Superior temporal gyrus (tissue), 1 donor: ENCODE data around the gene C3orf38.
"Not testable (repeated sequence)": the region's sequence is repeated elsewhere in the genome, so short reads cannot be mapped to it uniquely, and the experiment has no call there.

Experiments
- DNase-seq: peaks from one replicate; pipeline ENCODE4 v3.0.0-alpha.2; 2016; ENCODE audit errors: extremely low spot score

Gene C3orf38

GRCh38 chr3:88149509-88150362 is at the start of gene C3orf38:
TSS of gene C3orf38 (plus strand) at chr3:88149959. CDS start at chr3:88150053, 94 bp downstream.
- peak; percentile 98 for DNase-seq

- DNase-seq = no peak
These were observed 48.6 kb upstream of the C3orf38 start for GRCh38 chr3:88101142-88101541.

- DNase-seq = no peak
These were observed 44.4 kb upstream of the C3orf38 start for GRCh38 chr3:88105325-88105724.

DNA sequence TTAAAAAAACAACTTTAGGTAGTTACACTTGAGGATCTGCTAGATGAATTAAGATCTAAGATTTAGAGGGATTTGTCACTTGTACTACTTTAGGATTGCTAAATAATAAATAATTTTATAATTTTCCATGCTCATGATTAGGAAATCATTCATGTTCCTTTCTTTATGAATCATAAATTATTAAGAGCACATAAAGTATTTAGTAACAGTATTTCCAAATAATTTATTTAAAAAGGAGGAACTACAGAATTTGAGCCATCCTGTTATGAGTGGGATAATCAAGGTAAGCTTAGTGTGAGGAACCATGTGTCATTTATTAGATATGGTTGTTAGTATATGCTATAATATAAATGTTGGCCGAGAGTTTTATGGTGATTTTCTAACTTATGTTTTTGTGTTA is 37.5 kb upstream of the C3orf38 start:
- no peak for DNase-seq

DNA sequence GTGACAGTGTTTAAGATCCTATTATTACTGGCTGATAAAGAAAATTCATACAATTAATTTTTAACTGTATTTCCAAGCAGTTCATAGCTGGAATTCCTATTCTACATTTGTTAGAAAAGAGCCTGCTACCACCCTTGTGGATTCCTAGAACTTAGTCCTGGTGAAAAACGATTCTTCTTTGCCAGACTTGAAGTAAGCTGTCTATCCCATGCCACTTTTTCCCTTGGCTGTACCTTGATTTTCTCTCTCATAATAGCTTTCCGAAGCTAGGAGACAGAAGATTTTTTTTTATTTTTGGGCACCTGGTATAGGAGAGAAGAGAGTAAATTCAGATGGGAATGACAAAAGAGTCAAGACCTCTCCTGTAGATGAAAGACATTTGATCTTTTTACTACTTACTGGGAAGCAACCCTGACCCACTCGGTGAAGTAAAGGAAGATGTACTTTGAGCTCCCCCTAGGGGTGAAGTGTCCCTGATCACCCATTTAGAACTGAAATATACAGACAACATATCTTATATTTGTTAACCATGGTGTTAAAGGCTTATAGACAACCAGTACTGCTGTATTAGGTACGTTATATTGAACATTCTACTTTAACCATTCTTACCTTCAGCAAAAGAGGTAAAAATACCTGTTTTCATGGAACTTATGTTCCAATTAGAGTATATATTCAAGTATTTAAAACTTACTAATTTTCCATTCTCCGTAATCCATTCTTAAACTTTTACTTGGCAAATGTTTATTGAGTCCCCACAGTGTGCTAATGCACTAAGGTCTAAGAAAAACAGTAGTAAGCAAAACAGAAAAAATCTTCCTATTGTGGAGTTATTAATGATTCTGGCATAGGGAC is 36.2 kb upstream of the C3orf38 start:
- DNase-seq = peak; percentile 92

DNA sequence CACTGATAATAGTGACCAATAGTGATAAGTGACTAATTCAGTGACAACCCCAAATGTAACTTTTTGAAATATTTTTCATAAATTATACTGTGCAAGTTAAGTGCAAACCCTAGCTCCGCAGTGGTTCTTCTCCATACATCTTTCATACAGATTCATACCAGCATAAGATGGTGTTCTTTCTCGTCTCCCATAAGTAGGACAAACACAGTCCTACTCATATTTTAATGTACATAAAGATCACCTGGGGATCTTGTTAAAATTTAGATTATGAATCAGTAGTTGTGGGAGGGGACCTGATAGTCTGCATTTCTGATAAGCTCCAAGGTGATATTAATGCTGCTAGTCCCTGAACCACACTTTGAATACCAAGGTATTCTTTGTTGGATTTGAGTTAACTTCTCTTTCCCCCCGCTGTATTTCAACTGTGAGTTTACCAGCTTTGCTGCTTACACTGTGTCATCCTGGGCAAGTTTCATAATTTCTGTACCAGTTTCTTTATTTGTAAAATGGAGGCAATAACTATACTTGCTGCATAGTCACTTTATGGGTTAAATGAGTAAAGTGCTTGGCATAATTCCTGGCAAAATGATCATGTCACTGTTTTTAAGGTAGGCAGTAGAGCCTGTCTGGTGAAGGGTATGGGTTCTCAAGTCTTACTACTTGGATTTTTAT is 34.7 kb upstream of the C3orf38 start:
- no peak for DNase-seq

DNA sequence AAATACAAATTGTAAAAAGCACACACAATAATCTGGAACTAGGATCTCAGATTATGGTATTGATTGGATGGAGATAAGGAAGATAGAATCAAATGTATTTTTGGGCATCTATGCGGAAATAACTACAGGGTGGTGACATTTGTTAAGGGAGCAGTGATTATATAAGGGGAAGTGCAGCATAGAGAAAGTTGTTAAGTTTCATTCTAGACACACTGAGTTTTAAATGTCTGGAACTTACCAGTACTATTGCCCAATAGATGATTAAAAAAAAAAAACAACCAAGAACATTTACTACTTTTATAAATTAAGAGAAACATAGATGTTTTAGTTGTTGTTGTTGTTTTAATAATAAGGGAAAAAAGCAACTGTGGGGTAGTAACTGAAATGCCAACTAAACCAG is 32.1 kb upstream of the C3orf38 start:
- DNase-seq = no peak

GRCh38 chr3:88118603-88119002 is 31.2 kb upstream of the C3orf38 start:
- not testable (repeated sequence) for DNase-seq

DNA sequence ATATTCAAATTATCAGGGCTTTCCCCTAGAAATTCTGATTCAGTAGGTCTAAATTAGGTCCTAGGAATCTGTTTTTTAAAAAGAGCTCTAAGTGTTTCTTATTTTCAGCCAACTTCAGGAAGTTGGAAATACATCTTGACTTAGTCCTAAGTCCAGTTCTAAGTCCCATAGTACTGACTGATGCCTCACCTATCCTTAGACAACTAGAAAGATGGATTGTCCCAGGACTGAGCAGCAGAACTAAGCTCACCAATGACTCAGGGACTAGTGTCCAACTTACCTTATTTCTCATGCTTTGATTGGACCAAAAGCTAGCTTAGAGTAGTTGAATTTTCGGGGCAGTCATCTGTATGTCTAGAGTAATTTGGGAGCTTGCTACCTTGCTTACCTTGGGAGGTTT is 26.2 kb upstream of the C3orf38 start:
- DNase-seq = no peak

GRCh38 chr3:88131695-88132094 is 18.1 kb upstream of the C3orf38 start:
- no peak for DNase-seq

DNA sequence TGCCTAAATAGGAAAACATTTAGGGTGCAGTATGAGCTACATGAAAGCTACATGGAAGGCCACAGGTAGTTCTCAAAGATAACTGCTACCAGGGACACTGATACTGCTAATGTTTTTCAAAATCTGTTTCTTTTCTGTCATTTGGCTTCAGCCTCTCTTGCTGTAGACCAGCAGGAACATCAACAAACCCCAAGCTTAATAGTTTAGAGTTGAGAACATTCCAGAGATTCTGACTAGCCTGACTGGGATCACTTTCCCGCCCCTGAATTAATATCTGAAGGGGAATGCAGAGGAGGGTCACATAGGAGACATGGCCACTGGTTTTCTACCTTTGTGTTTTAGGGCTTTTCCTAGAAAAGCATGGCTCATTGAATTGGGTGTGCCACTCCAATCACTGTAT is 16.9 kb upstream of the C3orf38 start:
- DNase-seq = no peak

- DNase-seq = no peak
These were observed 16.0 kb upstream of the C3orf38 start for GRCh38 chr3:88133711-88134263.

- no peak for DNase-seq
These were observed 11.9 kb upstream of the C3orf38 start for GRCh38 chr3:88137836-88138235.

GRCh38 chr3:88141458-88142083 is 8.2 kb upstream of the C3orf38 start:
- DNase-seq = no peak

DNA sequence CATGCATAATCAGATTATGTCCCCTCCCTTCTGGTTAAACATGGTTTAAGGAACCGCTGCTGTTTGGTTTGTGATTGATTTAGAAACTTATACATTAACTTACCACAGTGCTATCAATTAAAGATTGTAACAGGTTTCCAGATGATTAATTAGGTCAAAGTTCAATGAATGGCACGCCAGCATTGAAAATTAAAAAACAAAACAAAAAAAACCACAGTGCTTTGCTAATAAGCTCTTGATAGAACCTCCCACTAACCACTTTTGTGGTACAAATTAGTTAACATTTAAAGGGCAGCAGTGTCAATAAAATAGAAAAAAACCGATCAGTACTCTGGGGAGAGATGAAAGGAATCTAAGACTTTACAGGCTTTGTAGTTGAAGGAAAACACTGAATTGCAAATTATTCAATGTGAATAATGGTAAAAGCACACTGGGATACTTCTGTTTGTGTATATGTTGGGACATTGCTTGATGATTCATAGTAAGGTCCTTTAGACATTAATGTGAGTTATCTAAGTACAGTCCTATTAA is 7.6 kb upstream of the C3orf38 start:
- DNase-seq = no peak

DNA sequence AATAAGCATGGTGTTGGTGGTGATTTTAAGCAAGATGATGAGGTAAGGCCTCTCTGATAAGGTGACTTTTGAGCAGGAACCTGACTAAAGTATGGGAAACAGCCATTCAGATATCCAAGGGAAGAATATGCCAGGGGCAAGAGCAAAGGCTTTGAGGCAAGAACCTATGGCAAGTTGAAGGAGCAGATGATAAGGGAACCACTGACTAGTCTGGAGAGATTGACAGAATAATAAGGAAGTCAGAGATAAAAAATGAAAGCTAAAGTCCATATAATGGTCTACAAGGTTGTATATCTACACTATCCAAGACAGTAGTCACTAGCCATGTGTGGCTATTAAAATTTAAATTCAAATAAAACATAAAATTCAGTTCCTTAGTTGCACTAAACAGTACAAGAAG is 2.5 kb upstream of the C3orf38 start:
- no peak for DNase-seq

GRCh38 chr3:88148651-88149050 is 1.1 kb upstream of the C3orf38 start:
- DNase-seq = no peak

DNA sequence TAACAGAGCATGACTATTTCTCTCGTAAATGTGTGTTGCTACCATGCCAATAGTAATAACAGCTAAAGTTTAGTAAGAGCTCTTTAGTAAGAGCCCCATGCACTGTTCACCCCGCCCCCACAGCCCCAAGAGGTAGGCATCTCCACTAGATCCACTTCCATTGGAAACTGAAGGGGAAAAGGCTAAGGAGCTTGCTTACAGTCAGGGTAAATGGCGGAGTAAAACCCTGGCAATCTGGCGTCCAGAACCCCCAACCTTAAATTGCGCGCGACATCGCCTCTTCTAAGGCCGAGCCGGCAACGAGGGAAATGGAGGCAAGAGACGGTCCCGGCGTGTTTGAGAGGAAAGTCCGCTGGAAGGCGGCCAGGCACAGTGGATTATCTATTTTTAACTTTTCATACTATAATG is 654 bp upstream of the C3orf38 start:
- no peak for DNase-seq

GRCh38 chr3:88150371-88150770 is 612 bp downstream of the C3orf38 start:
- peak; percentile 61 for DNase-seq

GRCh38 chr3:88150806-88151205 is 1.0 kb downstream of the C3orf38 start:
- no peak for DNase-seq

DNA sequence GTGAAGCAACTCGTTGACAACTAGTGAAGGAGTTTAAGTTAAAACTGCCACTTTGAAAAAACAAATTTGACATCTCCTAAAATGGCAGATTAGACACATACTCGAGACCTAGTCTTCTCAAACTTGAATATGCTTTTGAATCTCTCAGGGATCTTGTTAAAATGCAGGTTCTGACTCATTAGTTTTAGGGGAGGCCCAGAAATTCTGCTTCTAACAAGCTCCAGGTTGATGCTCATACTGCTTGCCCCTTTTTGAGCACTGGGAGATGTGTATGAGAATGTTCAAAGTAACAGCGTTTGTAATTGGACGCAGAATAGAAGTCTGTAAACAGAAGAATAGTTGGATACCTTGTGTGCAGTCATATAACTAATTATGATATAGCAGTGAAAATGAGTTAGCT is 1.6 kb downstream of the C3orf38 start:
- no peak for DNase-seq
